GM12878 (cell line): Measurements from ENCODE around the gene HACD4.

Source experiments
- CREB1 ChIP-seq: IDR thresholded peaks from 2 replicates; pipeline ENCODE4 v1.6.1; 2012; ENCODE audit warnings: low read depth, mild to moderate bottlenecking, inconsistent platforms
- ZBED1 ChIP-seq: IDR thresholded peaks from 2 replicates; pipeline ENCODE4 v1.6.1; 2016; ENCODE audit warnings: borderline replicate concordance
- ZNF274 ChIP-seq: IDR thresholded peaks from one replicate; pipeline ENCODE4 v1.8.0; 2011; ENCODE audit not compliant: insufficient read length, insufficient read depth
- TF ChIP-seq, protein P1 (sequence below): IDR thresholded peaks from 2 replicates; pipeline ENCODE4 v1.6.1; 2011; ENCODE audit warnings: borderline replicate concordance, low read depth, mild to moderate bottlenecking, moderate library complexity, low read length; ENCODE audit not compliant: insufficient read depth, poor library complexity, severe bottlenecking

DNA sequence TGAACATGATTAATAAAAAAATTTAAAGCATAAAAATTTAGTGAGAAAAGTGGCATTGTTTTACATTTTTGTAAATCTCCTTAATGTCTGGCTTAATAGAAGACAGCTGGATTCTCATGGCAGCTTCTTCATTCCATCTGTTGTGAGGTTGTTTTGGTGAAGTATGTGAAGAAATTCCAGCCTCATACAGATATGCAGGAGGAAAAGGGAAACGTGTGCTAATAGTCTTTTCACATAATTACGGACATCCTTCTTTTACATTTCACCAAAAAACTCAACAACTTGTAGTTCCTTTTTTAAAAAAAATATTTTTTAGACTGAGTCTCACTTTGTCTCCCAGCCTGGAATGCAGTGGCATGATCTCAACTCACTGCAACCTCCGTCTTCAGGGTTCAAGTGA is 46.9 kb downstream of the HACD4 start:
- TF ChIP-seq, protein P1, sequence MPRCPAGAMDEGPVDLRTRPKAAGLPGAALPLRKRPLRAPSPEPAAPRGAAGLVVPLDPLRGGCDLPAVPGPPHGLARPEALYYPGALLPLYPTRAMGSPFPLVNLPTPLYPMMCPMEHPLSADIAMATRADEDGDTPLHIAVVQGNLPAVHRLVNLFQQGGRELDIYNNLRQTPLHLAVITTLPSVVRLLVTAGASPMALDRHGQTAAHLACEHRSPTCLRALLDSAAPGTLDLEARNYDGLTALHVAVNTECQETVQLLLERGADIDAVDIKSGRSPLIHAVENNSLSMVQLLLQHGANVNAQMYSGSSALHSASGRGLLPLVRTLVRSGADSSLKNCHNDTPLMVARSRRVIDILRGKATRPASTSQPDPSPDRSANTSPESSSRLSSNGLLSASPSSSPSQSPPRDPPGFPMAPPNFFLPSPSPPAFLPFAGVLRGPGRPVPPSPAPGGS, result no peak
- TF ChIP-seq ZNF274, result no peak
- no peak for TF ChIP-seq CREB1
- no peak for TF ChIP-seq ZBED1
